Inflammatory macrophage treated with lipopolysaccharide for 1 hour (primary cell): Measurements from ENCODE around the gene SRGAP2B.
A peak's percentile ranks its signal among the peaks of the same experiment; 100 is the strongest.
"Not testable (repeated sequence)": the region's sequence is repeated elsewhere in the genome, so short reads cannot be mapped to it uniquely, and the experiment has no call there.

ENCODE experiments used
- DNase-seq, 2 donors: peaks; one replicate each; pipeline ENCODE4 v3.0.0-alpha.2; 2020 to 2022

The SRGAP2B gene

GRCh38 chr1:145082483-145083255 lies 12.5 kb downstream of the SRGAP2B start:
- not testable (repeated sequence) for DNase-seq

- DNase-seq, result not testable (repeated sequence)
Observed at GRCh38 chr1:145080193-145080592, 14.9 kb downstream of the SRGAP2B start.

GRCh38 chr1:145079737-145080136 lies 15.4 kb downstream of the SRGAP2B start:
- DNase-seq, result peak; percentile 22 to 23

- DNase-seq, result not testable (repeated sequence)
Observed at GRCh38 chr1:145078787-145079370, 16.2 kb downstream of the SRGAP2B start.

GRCh38 chr1:145077872-145078786 lies 17.0 kb downstream of the SRGAP2B start:
- not testable (repeated sequence) for DNase-seq

- not testable (repeated sequence) for DNase-seq
Observed at GRCh38 chr1:145076877-145077276, 18.3 kb downstream of the SRGAP2B start.

- DNase-seq, result not testable (repeated sequence)
Observed at GRCh38 chr1:145074021-145074559, 21.0 kb downstream of the SRGAP2B start.

GRCh38 chr1:145071569-145071968 lies 23.6 kb downstream of the SRGAP2B start:
- DNase-seq, result not testable (repeated sequence)

- not testable (repeated sequence) for DNase-seq
Observed at GRCh38 chr1:145066486-145066885, 28.6 kb downstream of the SRGAP2B start.

- not testable (repeated sequence) for DNase-seq
Observed at GRCh38 chr1:145065194-145065826, 29.8 kb downstream of the SRGAP2B start.

GRCh38 chr1:145063941-145064648 lies 31.0 kb downstream of the SRGAP2B start:
- DNase-seq, result not testable (repeated sequence)

- not testable (repeated sequence) for DNase-seq
Observed at GRCh38 chr1:145063285-145063684, 31.8 kb downstream of the SRGAP2B start.

- not testable (repeated sequence) for DNase-seq
Observed at GRCh38 chr1:145058184-145058583, 36.9 kb downstream of the SRGAP2B start.

- DNase-seq, result not testable (repeated sequence)
Observed at GRCh38 chr1:145055217-145055760, 39.8 kb downstream of the SRGAP2B start.

GRCh38 chr1:145053428-145053827 lies 41.7 kb downstream of the SRGAP2B start:
- not testable (repeated sequence) for DNase-seq

- not testable (repeated sequence) for DNase-seq
Observed at GRCh38 chr1:145052019-145052776, 42.9 kb downstream of the SRGAP2B start.

- not testable (repeated sequence) for DNase-seq
Observed at GRCh38 chr1:145048181-145048856, 46.8 kb downstream of the SRGAP2B start.

GRCh38 chr1:145047553-145047952 lies 47.6 kb downstream of the SRGAP2B start:
- DNase-seq, result not testable (repeated sequence)

GRCh38 chr1:145045571-145046273 lies 49.4 kb downstream of the SRGAP2B start:
- not testable (repeated sequence) for DNase-seq
